GM18507 (cell line): ENCODE results near the gene PHLDB1.

ENCODE experiments used
- DNase-seq: peaks from one replicate; pipeline ENCODE4 v3.0.0; 2011; ENCODE audit warnings: low read depth; ENCODE audit not compliant: insufficient read length; ENCODE audit errors: extremely low spot score
- FAIRE-seq: peaks from 2 replicates; lab custom pipeline; 2011; peaks lifted over from hg19 to GRCh38; lab: Jason Lieb, UNC

The PHLDB1 gene

GRCh38 chr11:118696673-118697226 is 89.3 kb downstream of the PHLDB1 start:
- FAIRE-seq: no peak

GRCh38 chr11:118697346-118697745 is 89.9 kb downstream of the PHLDB1 start:
- FAIRE-seq: no peak

More at GRCh38 chr11:118696673-118697226, 89.3 kb downstream of the PHLDB1 start:
- DNase-seq: no peak

GRCh38 chr11:118699506-118700220 is 92.2 kb downstream of the PHLDB1 start:
- no peak for FAIRE-seq
- no peak for DNase-seq

More at GRCh38 chr11:118697346-118697745, 89.9 kb downstream of the PHLDB1 start:
- DNase-seq: no peak

- no peak for DNase-seq
- FAIRE-seq: no peak
Observed at GRCh38 chr11:118703563-118704106, 96.2 kb downstream of the PHLDB1 start.

- FAIRE-seq: no peak
- no peak for DNase-seq
Observed at GRCh38 chr11:118705111-118705741, 97.8 kb downstream of the PHLDB1 start.

- FAIRE-seq: no peak
- no peak for DNase-seq
Observed at GRCh38 chr11:118705791-118706545, 98.6 kb downstream of the PHLDB1 start.

GRCh38 chr11:118706546-118706825 is 99.1 kb downstream of the PHLDB1 start:
- DNase-seq (no peak), FAIRE-seq (no peak)
